Islet of Langerhans (tissue), 1 donor: ENCODE measurements around the gene KRTAP10-11.
"Not testable (repeated sequence)": the region's sequence is repeated elsewhere in the genome, so short reads cannot be mapped to it uniquely, and the experiment has no call there.

Experiments
- FAIRE-seq: peaks from one replicate; lab custom pipeline; 2011; peaks lifted over from hg19 to GRCh38; lab: Jason Lieb, UNC

KRTAP10-11 gene

DNA sequence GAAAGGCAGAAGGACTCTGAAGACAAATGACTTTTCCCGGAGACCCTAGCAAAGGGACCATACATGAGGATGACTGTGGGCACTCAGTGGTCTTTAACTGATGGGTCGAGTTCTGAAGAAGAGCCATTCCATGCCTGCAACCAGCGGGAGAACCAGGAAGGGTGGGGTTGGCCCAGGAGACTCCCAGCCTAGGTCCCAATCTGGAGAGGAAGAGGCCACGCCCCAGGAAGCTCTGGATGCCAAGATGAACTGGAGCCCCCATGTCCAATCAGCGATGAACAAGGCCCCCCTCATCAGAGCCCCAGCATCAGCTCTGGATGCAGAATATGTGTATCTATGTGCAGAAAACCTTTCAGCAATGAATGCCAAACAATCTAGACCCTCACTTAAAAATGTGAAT lies 5.5 kb upstream of the KRTAP10-11 start:
- no peak for FAIRE-seq

DNA sequence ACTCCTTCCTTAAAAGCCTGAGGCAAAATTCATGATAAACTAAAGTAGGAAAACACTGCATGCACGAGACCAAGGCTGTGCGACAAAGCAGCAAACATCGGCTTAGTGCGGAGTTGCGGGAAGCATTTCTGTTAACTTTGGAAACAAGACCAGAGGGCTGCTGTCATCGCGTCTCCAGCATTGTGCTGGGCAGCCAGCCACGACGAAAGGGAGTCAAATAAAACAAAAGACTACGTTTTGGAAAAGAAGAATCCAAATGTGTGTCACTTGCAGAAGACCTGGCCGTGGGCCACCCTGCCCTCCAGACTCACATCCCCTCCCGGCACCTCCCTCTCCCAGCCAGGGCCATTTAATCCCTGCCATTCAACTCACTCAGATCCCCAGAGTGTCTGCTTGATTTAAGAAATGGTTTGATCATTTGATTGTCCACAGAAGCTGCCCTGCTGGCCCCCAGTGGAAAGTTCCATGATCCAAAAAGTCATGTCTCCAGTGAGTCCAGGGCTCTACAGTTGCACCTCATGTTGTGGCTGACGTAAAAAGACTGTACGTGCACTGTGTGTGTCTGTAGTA lies 2.4 kb upstream of the KRTAP10-11 start:
- FAIRE-seq: no peak

DNA sequence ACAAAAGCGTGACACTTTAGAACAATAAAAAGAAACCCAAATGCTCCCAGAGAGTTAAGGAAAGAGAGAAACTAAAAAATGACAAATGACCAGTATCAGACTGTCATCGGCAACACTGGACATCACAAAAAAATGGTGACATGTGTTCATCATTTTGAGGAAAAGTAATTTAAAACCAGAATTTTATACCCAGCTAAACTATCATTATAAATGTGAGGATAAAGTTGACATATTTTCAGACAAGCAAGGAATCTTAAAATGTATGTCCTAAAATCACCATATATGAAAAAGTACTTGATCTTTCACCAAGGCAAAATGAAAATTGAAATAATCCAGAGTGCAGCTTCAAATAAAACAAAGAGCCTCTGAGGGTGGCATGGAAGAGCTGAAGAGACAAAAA lies 1.3 kb upstream of the KRTAP10-11 start:
- FAIRE-seq: no peak

DNA sequence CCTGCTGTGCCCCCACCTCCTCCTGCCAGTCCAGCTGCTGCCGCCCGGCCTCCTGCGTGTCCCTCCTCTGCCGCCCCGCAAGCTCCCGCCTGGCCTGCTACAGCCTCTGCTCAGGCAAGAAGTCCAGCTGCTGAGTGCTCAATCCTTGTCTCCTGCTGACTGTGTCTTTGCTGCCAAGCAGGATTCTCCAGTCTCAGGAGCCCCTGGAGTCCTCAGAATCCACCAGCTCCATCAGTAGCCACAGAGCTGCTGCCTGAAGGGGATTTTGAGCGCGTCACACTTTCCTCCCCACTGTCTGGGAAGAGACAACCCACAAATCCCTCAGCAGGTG lies 973 bp downstream of the KRTAP10-11 start:
- no peak for FAIRE-seq

DNA sequence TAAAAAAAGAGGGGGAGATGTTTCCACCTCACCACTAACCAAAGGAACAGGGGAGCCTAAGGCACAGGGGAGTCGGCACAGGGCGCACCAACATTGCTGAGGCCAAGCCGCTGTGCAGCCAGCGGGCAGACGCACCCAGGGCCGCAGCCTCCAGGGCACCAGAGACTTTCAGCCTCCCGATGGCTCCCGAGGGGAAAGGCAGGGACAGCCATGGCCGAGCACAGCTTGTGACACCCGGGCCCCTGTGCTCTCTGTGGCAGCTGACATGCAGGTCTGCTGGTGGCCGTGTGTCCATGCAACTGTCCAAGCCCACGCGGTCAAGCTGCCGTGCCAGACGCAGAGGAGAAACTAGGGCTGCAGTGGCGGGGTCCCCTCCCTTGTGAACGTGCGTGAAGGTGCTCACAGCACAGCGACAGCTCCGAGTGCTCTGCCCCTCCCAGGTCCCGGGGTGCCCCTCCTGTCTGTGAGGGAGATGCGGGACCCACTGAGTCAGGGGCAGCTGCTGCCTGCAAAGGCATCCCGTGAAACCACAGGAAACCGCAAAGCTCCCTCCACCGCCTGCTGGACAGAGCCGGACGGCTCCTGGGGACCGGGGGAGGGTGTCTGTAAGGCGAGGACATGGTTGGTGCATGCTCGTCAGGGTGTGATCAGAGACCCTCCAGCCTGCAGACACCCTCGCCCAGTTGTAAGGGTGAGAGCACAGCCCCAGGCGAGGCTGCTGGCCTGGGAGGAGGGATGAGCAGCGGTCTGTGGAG lies 2.5 kb downstream of the KRTAP10-11 start:
- no peak for FAIRE-seq

DNA sequence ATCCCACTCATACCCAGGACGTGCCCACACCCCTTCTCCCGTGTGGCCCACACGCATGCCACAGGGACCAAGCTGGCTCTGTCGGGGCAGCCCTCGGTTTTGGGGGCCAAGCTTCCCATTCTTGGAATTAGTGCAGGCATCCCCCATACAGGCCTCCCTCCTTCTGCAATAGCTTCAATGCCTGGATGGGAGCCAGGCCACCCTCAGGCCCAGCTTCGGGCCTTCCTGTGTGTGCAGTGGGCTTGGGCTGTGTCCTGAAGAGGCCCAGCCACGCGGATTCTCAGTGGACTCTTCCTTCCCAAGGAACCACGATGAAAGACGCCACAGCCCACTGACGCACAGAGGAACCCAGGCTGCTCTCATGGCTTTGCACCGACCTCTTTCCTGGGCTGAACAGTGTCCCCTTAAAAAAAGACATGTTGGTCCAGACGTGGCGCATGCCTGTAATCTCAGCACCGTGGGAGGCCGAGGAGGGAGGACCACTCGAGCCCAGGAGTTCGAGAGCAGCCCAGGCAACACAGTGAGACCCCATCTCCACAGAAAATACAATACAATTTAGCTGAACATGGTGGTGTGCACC lies 3.4 kb downstream of the KRTAP10-11 start:
- no peak for FAIRE-seq

DNA sequence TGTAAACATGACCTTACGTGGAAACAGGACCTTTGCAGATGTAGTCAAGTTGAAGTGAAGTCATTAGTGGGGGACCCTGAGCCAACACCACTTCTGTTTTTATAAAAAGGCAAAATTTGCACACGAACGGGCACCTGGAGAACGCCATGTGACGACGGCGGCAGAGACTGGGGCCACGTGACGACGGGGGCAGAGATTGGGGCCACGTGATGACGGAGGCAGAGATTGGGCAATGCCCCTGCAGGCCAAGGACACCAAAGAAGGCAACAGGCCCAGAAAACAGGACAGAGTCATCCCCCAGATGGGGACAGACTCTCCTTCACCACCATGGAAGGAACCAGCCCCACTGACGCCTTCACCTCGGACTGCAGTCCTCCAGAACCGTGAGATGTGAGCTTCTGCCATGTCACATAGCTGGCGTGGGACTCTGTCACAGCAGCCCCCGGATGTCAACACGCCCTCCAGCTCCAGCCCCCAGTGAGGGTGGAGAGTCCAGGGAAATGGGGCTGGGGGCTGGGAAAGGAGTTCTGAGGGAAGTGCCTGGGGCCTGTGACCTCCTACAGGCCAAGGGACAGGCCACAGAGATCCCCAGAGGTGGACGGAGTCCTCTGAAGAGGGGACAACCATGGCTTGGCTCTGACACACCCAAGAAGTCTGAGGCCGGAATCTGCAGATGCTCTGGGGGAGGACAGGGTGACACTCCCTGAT lies 4.2 kb downstream of the KRTAP10-11 start:
- FAIRE-seq: no peak

DNA sequence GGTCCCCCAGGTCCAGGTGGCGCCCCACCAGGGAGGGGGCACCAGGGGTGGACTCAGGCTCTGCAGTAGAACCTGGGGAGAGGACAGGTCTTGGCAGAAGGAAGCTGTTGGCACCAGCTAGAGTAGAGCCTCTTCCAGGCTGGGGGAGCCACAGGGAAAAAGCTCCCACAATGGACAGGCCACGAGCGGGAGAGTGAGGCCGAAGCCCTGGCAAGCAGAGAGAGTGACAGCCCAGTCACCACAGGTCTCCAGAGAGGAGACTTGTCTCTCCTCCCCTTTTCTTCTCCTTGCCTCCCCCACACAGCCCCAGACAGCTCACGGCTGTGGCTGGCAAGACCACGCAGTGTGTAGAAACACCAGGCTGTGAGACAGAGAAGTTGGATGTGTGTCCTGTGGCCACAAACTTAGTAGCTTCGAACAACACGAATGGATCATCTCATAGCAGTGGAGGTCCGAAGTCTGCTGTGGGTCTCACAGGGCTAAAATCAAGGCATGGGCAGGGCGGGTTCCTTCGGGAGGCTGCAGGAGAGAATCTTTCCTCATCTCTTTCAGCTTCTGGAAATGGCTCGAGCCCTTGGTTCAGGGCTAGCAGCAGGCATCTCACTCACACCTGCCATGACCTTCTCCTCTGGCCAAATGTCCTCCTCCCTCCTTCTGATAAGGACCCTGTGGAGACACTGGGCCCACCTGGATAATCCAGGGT lies 4.9 kb downstream of the KRTAP10-11 start:
- no peak for FAIRE-seq

DNA sequence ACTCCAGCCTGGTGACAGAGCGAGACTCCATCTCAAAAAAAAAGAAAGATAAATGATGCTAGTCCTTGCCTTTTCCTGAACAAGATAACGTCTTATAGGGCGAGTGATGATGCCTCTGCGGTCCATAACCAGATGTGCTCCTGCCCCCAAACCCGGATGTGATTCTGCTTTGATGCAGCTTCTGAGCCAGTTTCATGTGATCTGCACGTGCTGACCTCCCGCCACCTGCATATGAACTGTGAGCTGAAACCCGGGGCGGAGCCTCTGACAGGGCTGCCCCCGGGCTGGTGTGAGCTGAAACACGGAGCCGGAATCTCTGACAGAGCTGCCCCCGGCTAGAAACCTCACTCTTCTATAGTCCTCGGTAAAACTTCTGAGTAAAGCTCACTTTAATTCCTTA lies 6.9 kb downstream of the KRTAP10-11 start:
- no peak for FAIRE-seq

DNA sequence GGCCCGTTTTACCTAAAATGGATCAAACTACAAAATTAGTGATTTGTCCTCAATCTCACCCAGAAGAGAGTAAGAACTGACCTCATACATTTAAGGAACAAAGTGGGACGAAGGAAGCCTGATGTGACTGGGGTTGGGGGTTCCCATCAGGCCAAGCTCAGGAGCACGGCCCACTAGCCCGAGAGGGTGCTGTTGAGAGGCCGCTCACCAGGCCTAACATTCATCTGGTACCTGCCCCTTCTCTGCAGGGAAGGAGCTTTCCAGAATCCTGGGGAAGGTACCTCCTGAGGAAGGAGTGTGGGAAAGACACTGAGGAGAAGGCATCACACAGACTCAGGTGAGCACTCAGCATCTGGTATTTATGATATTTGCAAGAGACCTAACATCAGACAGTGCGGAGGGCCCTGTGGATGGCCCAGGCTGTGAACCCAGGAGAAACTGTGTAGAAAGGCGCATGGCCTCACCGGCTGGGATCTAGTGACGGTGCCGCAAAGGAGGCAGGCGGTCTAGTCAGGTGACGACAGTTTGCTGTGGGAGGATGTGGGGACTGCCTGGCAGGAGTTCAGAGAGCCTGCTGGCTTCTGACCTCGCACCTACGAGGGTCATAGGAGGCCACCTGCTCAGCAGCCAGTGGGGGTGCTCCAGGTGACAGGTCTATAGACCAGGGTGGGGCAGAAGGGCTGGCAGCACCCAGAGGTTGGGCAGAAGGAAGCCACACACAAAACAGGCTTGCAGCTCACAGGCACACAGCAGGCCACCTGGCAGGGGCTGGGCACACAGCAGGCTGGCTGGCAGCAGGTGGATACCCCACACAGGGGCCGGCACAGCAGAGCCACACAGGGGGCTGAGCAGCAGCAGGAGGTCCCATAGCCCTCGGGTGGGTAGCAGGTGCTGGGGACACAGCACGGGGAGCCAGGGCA lies 7.7 kb downstream of the KRTAP10-11 start:
- FAIRE-seq: no peak

DNA sequence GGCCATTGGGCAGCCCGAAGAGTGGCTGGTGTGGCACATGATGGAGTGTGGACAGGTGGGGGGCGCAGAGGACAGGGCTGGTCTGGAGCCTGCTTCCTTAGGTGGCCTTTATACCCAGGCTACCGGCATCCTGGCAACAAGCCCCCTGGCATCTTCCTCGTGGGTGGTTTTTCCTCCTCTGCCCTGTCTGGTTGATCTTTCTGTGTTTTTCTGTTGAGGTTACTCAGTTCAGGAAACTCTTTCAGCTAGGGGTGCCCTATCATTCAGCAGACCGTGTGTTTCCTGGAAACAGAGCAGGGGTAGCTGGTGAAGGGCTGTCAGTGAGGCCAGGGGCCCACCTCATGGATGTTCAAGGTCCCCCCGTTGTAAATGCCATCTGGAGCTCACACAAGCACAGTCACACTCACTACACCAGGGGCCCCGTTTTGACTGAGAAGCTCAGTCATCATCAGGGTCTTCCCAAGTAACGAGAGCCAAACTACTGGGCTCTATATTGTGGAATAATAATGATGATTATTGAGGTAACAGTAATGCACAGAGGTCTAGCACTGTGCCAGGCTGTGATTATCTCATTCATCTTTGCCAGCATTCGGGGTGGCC lies 8.5 kb downstream of the KRTAP10-11 start, which contains the start of gene KRTAP12-4:
KRTAP12-4 (minus strand) TSS at position 84 of the 600 bp plus-strand sequence; CDS start at position 39, 45 bp downstream.
- no peak for FAIRE-seq

DNA sequence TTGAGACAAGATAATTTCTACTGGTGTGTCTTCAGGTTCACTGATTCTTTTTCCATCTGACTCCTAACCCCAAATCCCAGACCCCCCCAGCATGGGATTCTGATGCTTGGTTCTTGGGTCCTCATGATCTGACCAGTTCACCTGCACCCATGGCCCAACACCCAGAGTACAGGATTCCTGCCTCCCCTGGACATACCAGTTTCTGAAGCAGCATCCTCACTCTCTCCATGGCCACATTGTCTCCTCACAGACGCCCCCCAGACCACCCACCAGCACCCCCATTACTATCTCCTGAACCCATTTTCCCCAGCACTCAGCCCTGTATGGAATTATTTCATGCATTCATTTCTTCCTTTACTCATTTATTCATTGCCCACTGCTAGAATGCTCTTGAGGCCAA lies 10.7 kb downstream of the KRTAP10-11 start:
- no peak for FAIRE-seq

DNA sequence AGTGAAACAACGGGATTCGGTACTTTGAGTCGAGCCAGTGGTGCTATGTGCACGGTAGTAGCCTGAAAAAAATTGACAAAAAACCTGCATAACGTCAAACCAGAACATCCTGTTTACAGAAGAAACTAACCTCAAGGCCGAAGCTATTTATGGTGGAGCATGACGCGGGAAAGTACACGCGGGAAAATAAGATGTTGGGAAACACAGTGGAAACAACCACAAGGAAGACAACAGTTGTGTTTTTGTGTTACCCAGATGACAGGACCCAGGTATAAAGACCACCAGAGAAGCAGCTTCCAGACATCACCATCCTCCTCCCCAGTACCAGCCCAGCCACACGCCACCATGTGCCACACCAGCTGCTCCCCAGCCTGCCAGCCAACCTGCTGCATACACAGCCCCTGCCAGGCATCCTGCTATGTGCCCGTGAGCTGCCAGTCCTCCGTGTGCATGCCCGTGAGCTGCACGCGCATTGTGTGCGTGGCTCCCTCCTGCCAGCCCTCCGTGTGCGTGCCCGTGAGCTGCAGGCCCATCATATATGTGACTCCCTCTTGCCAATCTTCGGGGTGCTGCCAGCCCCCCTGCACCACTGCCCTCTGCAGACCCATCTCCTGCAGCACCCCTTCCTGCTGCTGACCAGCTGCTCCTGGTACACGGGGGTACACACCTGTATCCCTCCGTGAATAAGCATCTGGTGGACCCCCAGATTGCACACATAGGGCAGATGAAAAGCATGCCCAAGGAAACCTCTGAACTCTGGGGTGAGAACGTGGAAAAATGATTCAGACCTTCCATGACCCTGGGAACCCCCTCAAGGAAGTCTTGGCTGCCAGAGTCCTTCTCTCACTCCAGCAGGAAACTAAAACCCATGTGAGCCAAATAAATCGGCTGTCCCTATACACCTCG lies 11.7 kb downstream of the KRTAP10-11 start, which contains the start of gene KRTAP12-3:
KRTAP12-3 (plus strand) TSS at position 298 of the 906 bp plus-strand sequence; CDS start at position 346, 48 bp downstream.
- FAIRE-seq: no peak

DNA sequence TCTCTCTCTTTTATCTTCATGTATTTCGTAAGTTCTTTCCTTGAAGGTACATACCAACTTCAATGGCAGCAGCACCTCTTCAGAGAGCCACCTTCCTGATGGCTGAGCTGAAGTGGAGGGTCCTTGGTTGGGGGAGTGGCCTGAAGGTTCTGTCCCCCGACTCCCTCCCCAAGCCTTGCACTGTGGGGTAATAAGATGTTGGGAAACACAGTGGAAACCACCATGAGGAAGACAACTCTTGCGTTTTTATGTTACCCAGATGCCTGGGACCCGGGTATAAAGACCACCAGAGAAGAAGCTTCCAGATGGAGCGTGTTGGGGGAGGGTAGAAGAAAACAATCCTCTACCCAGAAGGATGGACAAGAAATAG lies 12.3 kb downstream of the KRTAP10-11 start:
- FAIRE-seq: no peak

DNA sequence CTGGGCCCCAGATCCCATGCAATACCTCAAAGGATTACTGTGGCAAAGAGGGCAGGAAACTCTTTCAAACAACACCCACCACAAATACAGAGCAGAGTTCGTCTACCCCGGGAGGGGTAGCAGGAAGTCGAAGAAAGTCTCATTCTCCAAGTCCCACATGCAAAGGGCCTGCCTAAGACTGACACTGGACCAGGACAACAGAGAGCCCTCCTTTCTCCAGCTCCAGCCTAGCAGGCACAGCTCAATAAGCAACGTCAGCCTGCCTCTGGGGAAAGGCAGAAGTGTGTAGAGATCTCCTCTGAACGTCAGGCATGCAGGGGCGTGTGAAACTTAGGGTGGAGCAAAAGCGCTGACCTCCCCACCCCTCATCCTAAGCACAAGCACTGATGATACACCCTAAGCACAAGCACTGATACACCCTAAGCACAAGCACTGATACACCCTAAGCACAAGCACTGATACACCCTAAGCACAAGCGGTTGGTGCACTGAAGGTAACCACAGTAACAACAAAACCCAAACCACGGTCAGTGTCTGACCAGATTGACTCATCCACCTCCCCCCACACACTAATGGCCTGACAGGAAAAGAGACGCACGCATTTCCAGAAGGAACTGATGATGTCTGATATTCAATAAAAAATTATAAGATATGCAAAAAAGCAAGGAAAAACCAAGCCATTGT lies 12.8 kb downstream of the KRTAP10-11 start:
- FAIRE-seq: no peak

DNA sequence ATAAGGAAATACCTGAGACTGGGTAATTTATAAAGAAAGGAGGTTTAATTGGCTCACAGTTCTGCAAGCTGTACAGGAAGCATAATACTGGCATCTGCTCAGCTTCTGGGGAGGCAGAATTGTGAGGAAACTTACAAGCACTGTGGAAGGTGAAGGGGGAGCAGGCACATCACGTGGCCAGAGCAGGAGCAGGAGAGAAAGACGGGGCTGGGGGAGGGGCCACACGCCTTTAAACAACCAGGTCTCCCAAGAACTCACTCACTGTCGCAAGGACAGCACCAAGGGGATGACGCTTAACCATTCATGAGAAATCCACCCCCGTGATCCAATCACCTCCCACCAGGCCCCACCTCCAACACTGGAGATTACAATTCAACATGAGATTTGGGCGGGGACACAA lies 15.4 kb downstream of the KRTAP10-11 start:
- FAIRE-seq: not testable (repeated sequence)

DNA sequence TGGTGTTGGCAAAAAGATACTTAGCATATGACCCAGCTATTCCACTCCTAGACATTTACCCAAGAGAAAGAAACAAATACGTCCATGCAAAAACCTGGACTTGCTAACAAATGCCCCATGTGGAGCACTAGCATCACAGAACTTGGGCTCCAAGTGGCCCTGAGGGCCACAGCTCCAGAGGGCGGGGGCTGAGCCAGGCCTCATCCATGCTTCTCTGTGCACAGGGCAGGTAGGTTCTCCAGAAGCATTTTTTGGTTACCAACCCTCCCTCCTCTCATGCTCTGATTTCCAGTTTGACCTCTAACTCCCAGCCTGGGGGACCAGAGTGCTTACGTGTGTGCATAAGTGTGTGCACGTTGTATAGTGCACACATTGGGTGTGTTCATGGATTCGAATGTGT lies 18.5 kb downstream of the KRTAP10-11 start:
- no peak for FAIRE-seq

DNA sequence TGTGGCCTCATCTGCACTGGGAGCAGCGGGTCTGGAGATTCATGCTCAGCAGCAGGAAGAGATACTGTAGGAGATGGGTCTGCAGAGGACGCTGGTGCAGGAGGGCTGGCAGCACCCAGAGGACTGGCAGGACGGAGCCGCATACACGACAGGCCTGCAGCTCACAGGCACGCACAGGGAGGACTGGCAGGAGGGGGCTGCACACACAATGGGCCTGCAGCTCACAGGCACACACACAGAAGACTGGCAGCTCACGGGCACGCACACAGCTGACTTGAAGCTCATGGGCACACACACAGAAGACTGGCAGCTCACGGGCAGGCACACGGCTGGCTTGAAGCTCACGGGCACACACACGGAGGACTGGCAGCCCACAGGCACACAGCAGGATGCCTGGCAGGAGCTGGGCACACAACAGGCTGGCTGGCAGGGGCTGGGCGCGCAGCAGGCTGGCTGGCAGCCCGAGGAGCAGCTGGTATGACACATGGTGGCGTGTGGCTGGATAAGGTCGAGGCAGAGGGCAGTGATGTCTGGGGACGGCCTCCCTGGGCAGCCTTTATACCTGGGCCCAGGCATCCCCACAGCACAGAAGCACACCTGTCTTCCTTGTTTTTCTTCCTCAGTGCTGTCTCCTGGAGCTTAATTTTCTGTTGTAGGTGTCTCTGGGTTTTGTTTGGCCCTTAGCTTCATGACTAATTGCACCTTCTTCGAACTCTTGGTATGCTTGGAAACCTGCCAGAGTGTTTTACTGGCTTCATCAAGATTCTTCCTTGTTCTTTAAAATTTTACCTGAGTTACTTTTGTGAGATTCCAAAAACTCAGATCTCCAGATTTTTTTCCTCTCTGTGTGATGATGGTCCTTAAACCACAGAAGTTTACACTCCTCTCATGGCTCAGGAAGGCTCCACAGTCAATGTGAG lies 20.4 kb downstream of the KRTAP10-11 start, which contains the start of gene KRTAP12-2:
KRTAP12-2 (minus strand) TSS at position 527 of the 920 bp plus-strand sequence; CDS start at position 486, 41 bp downstream.
- FAIRE-seq: no peak
